RKO (cell line): ENCODE measurements around the gene ORM1.
"Not testable (repeated sequence)": the region's sequence is repeated elsewhere in the genome, so short reads cannot be mapped to it uniquely, and the experiment has no call there.

Source experiments
- DNase-seq: peaks from one replicate; pipeline ENCODE4 v3.0.0-alpha.2; 2016; ENCODE audit warnings: low spot score

ORM1 gene

DNA sequence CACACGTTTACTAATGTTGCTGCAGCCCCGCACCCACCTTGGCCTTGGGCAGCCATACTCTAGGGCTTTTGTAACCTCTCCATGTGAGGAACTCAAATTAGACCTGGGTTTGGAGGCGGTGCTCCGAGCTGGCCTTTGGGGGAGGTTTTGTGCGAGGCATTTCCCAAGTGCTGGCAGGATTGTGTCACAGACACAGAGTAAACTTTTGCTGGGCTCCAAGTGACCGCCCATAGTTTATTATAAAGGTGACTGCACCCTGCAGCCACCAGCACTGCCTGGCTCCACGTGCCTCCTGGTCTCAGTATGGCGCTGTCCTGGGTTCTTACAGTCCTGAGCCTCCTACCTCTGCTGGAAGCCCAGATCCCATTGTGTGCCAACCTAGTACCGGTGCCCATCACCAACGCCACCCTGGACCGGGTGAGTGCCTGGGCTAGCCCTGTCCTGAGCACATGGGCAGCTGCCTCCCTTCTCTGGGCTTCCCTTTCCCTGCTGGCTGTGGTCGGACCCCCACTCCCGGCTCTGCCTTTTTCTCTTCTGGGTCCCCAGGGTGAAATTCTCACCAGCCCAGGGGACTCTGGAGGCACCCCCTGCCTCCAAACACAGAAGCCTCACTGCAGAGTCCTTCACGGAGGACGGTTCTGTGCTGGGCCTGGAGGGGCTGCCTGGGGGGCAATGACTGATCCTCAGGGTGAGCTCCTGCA is at the start of gene ORM1:
TSS of gene ORM1 (plus strand) at position 268 of the 701 bp plus-strand sequence. CDS start at position 304, 36 bp downstream.
- not testable (repeated sequence) for DNase-seq

DNA sequence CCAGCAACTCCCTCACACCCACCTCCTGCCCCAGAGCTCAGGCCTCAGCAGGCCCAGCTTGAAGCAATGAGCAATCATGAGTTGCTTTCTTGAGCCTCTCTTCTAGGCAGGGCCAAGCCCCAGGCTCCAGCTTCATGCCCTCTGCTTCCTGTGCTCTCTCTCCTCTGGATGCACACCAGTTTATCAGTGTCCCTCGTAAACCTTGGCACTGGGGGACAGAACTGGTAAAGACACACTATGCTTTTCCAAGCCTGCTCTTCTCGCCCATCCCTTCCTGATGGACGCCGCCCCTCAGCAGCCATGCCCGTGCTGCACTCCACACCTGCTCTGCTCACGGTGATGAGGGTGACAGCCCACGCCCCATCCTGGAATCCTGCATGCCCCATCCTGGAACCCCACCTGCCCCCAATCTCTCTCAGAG is 49.4 kb upstream of the ORM1 start:
- DNase-seq = no peak

DNA sequence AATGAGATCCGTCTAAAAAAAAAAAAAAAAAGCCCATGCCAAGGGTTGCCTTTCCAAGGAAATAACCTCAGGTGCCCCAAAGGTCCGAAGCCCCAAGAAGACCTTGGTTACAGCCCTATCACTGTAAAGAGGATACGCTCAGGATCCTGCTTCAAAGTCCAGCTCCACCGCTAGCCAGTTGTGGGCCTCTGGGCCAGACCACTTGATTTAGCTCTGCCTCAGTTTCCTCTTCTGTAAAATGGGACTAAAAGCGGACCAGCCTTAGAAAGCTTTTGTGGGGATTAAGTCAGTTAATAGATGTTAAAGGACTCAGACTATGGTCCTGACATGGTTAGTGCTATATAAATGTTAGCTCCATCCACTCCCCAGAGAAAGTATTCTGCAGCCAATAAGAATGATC is 48.7 kb upstream of the ORM1 start:
- DNase-seq = no peak

DNA sequence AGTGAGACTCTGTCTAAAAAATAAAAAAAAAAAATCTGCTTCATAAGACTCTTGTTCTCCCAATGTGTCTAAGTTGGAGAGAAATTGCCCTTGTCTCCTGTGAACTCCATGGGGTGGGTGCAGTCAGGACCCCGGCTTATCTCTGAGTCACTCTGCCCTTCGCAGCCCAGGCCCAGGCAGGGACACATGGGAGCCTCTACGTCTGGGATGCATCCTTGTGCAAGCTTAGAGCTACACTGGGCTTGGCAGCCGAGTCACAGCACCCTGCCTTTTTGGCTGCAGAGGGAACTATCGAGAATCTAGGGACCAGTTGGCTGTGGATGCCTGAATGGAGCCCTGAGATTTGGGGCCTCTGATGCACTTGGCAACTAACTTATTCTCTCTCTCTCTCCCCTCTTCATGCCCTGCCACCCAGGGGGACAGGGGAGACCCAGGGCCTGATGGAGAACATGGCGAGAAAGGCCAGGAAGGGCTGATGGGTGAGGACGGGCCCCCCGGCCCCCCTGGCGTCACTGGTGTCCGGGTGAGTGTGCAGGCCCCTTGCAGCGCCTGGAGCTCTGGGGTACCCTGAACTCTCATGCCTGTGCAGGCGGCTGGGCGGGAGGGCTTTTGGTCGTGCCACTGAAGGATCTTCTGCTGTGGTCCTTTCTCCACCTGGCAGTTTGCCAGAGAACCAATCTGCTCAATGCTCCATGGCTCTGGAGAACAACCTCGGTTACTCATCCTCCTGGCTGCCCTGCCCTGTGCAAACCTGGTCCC is 47.5 kb upstream of the ORM1 start:
- DNase-seq = no peak

DNA sequence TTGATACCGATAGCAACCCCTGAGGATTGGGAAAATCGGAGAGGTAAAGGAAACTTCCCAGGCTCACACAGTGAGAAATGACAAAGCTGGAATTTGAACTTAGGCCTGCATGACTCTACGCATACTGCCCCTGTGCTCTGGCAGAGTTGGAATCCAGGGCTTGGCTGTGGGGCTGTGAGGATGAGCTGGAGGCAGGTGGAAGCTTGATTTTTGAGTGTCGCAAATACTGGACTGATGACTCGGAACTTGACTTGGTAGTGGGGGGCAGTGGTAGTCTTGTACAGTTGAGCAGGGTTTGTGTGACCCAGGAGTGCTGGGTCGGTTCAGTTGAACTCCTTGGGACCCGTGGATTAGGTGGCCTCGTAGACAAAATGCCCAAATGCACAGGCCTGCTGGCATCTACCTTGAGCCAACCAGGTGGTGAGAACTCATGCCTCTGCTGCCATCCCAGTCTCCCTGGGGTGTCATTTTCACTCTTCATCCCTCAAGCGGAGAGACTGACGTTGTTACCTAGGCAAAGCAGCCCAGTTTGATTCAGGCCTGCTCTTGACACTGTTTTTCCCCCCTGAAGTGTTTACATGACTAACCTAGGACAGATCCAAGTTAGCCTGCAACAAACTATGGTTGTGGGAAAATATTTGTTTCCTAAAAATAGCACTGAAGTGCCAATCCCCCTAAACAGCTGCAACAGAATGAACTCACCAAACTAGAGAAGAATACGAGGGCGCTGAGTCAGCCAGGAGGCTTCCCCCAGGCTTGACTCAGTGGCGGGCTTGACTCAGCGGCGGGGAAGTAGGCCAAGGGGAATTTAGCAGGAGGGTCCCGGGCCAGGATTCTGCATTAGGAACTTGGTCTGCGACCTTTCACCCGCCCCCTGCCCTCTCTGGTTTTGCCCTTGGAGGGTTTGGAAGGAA is 45.7 kb upstream of the ORM1 start:
- DNase-seq = peak; percentile 67

DNA sequence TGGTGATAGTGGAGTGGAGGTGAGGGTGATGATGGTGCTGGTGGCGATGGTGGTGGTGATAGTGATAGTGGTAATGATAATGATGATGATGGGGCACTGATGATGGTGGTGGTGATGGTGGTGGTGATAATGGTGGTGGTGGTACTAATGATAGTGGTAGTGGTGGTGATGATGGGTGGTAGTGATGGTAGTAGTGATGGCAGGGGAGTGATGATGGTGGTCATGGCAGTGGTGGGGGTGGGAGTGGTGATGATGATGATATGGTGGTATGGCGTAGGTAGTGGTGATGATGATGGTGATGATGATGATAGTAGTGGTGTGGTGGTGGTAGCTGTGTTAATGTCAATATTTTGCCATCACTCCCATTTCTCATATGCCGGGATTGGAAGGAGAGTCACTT is 44.5 kb upstream of the ORM1 start:
- DNase-seq = no peak

DNA sequence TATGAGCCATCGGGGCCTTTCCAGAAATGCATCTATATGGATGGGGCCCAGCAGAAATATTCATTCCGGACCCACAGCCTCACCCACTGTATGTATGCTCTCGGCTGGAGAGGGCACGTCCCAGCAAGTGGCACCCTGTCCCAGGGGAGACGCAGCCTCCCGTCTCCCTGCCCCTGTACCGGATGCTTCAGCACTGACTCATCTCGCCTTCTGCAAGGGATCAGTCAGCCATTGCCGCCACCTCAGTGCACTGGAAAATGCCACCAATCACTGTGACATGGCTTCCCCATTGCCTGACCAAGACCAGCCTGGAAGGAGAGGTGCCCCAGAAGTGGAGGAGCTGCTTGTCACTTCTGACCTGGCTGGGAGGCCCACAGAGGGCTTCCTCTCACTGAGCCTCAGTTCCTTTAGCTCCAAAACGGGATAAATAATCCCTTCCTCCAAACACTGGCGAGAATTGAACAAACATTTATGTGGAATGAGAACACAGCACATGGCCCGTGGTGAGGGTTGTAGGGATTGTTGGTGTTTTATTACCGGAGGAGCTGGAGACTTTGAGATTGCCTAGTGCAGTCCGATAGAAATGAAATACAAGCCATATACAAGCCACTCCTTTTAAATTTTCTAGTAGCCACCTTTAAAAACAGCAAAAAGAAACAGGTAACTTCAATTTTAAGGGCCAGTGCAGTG is 43.9 kb upstream of the ORM1 start:
- DNase-seq = no peak

DNA sequence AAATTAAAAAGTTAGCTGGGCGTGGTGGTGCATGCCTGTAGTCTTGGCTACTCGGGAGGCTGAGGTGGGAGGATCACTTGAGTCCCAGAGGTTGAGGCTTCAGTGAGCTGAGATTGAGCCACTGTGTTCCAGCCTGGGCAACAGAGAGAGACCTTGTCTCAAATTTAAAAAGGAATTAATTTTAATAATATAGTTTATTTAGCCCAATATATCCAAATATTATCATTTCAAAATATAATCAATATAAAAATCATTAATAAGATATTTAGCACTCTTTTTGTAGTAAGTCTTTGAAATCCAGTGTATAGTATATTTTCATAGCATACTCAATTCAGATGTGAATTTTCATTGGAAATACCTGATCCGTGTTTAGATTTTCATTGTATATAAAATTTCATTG is 43.2 kb upstream of the ORM1 start:
- DNase-seq = no peak

DNA sequence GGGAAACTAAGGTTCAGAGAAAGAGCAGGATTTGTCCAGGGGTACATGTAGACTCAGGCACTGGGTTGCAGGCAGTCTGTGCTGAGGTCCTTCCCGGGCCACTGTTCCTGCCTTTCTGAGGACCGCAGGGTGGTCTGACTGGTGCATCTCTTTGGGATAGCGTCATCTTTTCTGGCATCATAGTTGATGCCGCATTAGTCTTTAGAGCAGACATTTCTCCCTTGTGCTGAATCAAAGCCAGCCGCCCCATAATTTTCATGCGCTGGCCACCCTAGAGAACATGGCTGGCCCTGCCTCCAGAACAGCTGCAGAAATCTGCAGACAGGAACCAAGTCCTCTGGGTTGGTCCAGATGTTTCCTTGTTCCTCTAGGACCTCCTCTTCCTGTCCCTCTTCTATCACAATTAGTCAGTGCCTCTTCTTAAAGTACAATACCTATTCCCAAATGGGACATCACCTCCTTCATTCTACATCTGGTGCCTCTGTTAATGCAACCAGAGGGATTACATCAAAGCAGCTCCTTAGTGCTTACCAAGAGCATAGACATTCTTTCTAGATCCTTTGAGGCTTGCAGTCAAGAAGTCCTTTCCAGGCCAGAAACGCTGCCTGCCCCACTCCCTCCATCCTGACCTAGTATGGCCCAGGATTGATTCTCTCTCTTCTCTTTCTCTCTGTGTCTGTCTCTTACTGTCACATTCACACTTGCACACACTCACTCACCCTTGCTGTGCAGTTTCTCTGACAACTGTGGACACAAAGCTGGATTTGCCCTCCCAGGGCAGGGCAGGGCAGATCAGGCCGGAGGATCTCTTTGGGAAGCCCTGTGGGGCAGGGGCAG is 42.0 kb upstream of the ORM1 start:
- DNase-seq = no peak

DNA sequence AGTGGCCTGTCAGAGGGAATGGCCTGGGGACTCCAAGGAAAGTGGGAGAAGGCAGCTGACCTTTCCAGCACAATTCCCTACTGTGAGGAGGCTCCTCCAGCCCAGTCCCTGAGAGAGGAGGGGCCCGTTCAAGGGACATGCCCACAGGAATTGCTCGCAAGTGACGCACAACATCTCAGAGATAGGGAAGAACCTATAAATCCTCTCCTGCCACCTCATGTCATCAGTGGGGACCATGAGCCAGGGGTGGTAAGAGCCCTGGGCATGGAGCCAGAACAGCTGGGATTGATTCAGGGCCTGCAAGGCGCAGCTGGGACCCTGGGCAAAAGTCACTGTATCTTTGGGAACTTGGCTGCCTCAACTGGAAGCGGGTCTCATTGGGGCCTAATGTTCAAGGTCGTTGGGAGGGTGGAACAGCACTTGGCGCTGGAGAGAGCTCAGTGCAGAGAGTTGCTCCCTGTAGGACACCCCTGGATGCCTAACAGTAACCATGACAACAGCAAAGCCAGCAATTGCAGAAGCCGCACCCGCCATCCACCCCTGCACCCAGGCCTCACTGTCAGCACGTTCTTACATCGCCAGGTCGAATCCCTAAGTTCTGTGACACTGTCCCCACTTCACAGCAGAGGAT is 41.3 kb upstream of the ORM1 start:
- no peak for DNase-seq

DNA sequence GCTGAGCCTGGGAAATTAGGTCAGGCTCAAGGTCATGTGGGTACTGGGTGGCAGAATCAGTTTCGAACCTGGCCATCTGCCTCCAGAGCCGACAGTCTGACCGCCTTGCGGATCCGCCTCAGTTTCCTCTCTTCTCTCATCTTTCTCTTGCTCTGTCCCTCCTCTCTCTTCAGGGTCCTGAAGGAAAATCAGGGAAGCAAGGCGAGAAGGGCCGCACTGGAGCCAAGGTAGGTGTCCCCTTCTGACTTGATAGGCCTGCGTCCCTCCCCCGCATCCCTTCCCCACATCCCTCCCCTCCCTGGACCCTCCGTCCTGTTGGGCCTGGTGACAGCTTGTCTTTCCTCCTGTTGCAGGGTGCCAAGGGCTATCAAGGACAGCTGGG is 40.8 kb upstream of the ORM1 start:
- no peak for DNase-seq

DNA sequence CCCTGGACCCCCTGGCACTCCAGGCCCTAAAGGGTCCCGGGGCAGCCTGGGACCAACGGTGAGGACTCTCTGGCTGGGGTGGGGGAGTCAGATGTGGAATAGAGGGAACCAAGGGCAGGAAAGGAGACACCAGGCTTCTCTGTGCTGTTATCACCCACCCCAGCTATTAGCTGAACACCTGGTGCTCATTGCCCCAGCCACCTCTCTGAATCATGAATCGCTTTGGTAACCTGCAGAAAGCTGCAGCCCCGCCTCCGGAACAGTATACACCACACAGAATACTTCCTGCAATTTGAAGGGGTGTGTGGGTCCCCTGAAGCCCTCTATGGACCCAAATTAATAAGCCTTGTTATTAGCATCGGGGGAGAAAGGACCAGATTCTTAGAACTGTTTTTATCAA is 40.4 kb upstream of the ORM1 start:
- DNase-seq = no peak

DNA sequence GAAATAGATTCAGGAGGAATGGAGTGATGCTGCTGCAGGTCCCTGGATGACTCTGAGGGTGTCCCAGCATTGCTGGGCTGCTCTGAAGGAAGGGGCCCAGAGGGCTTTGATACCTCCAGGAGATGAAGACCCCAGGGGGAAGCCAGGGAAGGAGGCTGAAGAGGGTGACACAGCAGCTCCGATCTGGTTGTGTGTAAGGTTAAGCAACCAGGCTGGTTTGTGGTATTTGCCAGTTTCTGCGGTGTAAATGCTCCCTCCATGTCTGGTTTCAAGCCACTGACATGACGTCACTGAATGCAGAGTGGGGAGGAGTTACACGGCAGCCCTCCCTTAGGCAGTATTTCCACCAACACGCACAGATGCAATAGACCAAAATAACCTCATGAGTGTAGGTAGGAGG is 40.0 kb upstream of the ORM1 start:
- no peak for DNase-seq

DNA sequence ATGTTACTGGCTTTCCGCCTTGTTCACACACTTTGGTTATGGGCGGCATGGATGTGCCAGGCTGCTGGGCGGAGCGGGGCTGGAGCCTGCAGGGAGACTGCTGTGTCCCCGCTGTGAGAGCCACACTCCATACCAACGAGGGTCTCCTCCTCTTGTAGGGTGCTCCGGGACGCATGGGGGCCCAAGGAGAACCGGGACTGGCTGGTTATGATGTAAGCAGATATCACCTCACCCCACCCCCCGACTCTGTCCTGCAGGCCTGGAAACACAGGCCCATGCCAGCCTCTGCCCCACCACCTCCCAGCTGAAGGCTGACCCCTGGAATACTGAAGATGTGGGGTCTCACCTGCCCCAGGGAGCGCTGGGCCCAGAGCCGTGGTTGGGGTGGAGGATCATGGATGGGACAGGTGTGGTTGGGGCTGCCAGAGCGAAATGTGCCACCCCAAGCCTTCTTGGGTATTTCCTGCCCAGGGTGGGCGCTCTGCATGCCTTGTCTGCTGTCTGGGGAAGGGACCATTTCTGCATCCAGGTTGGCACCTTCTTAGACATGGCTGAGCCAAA is 39.3 kb upstream of the ORM1 start:
- no peak for DNase-seq

DNA sequence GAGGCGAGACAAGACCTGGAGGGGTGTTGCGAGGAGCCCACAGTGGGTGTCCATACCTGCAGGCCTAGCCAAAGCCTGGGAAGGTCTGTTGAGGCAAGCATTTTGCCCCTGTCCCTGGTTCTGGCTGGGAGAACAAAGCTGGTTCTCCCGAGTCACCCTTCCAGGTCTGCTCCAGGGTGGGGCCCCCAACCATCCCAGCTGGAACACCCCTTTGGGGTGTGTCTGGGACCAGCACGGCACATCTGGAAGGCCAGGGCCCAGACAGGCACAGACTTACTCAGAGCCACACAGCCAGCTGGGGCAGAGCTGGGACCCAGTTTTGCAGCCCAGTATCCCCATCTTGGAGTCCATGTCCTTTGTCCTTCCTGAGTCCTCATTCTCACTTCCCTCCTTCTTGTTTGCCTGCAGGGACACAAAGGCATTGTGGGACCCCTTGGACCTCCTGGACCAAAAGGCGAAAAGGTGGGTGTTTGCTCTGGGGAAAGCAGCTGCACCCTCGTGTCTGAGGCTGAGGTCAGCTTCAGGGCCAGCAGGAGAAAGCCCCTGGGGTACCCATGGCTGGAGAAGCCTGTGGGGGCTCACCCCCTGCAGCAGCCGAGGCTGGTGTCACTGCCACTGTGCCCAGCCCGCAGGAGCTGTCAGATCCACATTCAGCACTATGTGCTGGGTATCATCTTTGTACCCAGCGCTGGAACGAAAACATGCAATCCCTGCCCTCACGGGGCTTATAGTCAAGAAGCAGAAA is 38.4 kb upstream of the ORM1 start:
- DNase-seq = no peak

DNA sequence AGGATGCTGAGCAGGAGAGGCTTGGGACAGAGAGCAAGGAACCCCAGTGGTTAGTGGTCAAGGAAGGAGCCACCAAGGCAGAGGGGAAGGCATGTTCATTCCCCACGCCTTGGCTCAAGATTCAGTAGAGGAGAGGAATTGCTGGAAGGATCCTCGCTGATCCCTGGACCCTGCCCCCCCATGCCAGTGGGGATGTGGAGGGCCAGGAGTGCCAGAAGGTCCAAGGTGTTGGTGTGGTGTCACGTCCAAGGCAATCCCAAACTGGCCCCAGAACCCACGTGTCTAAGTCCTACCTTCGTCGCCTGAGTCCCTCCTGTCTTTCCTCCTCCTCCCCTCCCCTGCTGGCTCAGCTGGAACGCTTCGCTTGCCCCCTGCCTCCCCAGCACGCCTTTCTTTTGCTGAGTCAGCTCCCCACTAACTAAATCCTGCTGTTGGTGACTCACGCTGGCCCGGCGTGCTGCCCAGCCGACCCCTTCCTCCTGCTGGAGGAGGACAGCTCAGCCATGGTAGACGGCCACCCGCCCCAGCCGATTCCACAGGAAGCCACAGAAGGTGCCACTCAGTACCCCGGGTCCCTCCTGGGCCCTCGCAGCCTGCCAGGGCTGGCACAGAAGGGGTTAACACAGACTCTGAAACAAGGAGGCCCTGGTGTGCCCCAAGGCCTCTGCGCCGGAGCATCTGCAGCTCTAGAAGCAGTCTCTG is 37.6 kb upstream of the ORM1 start:
- peak; percentile 47 for DNase-seq

DNA sequence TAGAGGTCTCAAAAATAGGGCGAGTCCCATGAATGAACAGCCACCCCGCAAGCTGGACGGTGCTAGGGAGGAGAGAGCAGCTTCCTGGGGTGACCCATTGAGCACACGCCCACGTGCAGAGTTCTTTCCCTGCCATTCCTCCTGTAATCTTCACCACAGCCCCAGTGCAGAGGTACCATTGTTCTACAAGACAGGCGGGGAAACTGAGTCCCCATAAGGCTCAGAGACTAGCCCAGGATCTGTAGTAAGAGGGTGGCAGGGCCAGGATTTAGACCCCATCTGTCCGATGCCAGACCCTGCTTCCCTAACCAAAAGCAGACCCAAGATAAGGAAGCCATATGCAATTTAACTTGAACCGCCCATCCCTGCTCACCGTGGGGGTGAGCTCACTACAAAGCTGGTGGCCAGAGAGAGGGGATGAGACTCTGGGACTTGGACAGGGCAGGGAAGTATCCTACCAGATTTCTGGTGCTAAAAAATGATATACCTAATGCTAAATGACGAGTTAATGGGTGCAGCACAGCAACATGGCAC is 36.7 kb upstream of the ORM1 start:
- no peak for DNase-seq

DNA sequence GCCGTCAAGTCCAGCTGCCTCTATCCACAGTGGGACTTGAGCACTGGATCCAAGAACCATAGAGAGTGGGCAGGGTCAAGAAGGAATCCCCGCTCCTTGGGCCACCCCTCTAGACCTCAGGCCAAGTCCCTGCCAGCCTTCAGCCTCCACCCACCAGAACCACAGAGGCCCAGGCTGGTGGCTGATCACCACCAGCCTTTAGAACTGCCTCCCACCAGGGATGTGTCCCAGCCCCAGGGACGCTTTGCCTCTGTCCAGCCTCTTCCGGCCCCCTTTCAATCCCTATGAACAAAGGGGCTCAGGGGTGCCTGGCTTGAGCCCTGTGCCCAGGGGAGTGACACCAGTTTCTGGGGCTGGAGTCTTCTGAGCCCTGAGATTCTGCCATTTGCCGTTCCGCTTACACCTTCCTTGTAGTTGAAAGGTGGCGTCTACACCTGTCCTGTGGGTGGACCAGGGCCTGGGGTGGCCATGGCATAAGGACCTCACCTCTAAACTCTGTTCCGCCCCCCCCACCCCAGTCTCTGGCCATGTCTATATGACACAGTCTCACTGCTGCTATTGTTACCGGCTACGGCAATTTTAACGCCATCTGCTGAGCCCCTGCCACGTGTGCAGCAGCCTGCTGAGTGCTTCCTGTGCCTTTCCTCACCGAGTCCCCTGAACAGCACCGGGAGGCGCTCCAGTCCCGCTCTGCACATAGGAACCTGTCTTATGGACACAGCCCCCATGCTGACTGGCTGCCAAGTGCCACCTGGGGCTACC is 35.7 kb upstream of the ORM1 start:
- DNase-seq = no peak
